HepG2 (cell line): Measurements from ENCODE around the gene ARHGAP10. TPM values are rescaled to one million over a fixed set of nuclear protein-coding genes. Genes with fewer than 3 reads are reported as not detected.

Source experiments
- AHR ChIP-seq: IDR thresholded peaks from 2 replicates; pipeline ENCODE4 v1.6.1; 2018; ENCODE audit warnings: missing genetic modification reagents, missing compliant biosample characterization
- CCDC6 ChIP-seq: sonication (generic); formaldehyde crosslinking; IDR thresholded peaks from 2 replicates; pipeline ENCODE4 v1.8.1; 2022; ENCODE audit warnings: mild to moderate bottlenecking, missing genetic modification reagents, moderate library complexity
- DNMT3B ChIP-seq: conservative IDR thresholded peaks from 2 replicates; pipeline ENCODE4 v1.6.1; 2016; ENCODE audit warnings: missing biosample characterization, control low read depth
- DPF2 ChIP-seq: sonication (generic); formaldehyde crosslinking; IDR thresholded peaks from 2 replicates; pipeline ENCODE4 v1.4.0; 2020; ENCODE audit warnings: mild to moderate bottlenecking, low read depth, missing genetic modification reagents, borderline replicate concordance
- HDAC2 ChIP-seq: sonication (generic); formaldehyde crosslinking; IDR thresholded peaks from 2 replicates; pipeline ENCODE4 v1.4.0; 2020; ENCODE audit warnings: missing genetic modification reagents
- KLF16 ChIP-seq, 2 experiments: sonication (generic) in 1 of 2; formaldehyde crosslinking in 1 of 2; IDR thresholded peaks; 2 replicates each; pipeline versions ENCODE4 v1.6.1 to v1.8.0; 2016 to 2023; ENCODE audit warnings: missing genetic modification reagents in 2 of 2, missing compliant biosample characterization in 1 of 2
- MBNL3 ChIP-seq: fragments of 250-450 bp; sonication (Bioruptor Pico); conservative IDR thresholded peaks from 2 replicates; pipeline ENCODE4 v1.8.0; 2022; ENCODE audit warnings: mild to moderate bottlenecking, inconsistent platforms
- MIER2 ChIP-seq: IDR thresholded peaks from 2 replicates; pipeline ENCODE4 v1.6.1; 2016; ENCODE audit warnings: missing biosample characterization, missing genetic modification reagents
- MTA3 ChIP-seq: sonication (generic); formaldehyde crosslinking; IDR thresholded peaks from 2 replicates; pipeline ENCODE4 v1.4.0; 2020; ENCODE audit warnings: missing genetic modification reagents
- SP140L ChIP-seq: sonication (generic); formaldehyde crosslinking; IDR thresholded peaks from 2 replicates; pipeline ENCODE4 v1.4.0; 2020; ENCODE audit warnings: missing genetic modification reagents, borderline replicate concordance
- THYN1 ChIP-seq: sonication (generic); formaldehyde crosslinking; IDR thresholded peaks from 2 replicates; pipeline ENCODE4 v1.8.1; 2023; ENCODE audit warnings: low read depth, mild to moderate bottlenecking, moderate library complexity, missing genetic modification reagents, borderline replicate concordance
- ZKSCAN1 ChIP-seq: fragments of 150-350 bp; IDR thresholded peaks from 2 replicates; pipeline ENCODE4 v1.6.1; 2014; ENCODE audit warnings: low read length
- ZNF101 ChIP-seq: sonication (generic); formaldehyde crosslinking; IDR thresholded peaks from 2 replicates; pipeline ENCODE4 v1.4.0; 2020; ENCODE audit warnings: mild to moderate bottlenecking, low read depth, missing genetic modification reagents, borderline replicate concordance
- ZNF143 ChIP-seq: sonication (generic); formaldehyde crosslinking; IDR thresholded peaks from 2 replicates; pipeline ENCODE4 v1.4.0; 2020; ENCODE audit warnings: missing genetic modification reagents
- ZNF382 ChIP-seq: sonication (generic); formaldehyde crosslinking; IDR thresholded peaks from 2 replicates; pipeline ENCODE4 v1.5.0; 2020; ENCODE audit warnings: missing genetic modification reagents, mild to moderate bottlenecking, borderline replicate concordance
- ZNF572 ChIP-seq: sonication (generic); formaldehyde crosslinking; IDR thresholded peaks from 2 replicates; pipeline ENCODE4 v1.5.1; 2020; ENCODE audit warnings: mild to moderate bottlenecking, missing genetic modification reagents
- polyA plus RNA-seq, 8 experiments: library from polyadenylated mRNA; depleted of rRNA in 3 of 8; stranded (reverse) in 7 of 8; unstranded in 1 of 8; fragments of >200 nt; fragmentation: Illumina TruSeq in 4 of 8; extraction: Trizol in 4 of 8; gene quantifications; 2 replicates each; pipeline versions ENCODE4 v1.2.1 to v1.2.3, GENCODE V29; 2011 to 2016; ENCODE audit warnings: low read depth in 4 of 8, missing spikeins in 1 of 8, mixed read lengths in 1 of 8; ENCODE audit not compliant: insufficient read depth in 1 of 8
- total RNA-seq, 5 experiments: library from RNA; depleted of rRNA; stranded (reverse); fragments of >200 nt; fragmentation: Illumina TruSeq; extraction: Trizol; gene quantifications; 2 replicates each; pipeline ENCODE4 v1.2.3, GENCODE V29; 2016; ENCODE audit warnings: low read depth in 1 of 5
- TF ChIP-seq, protein P1 (sequence below): sonication (generic); formaldehyde crosslinking; IDR thresholded peaks from 2 replicates; pipeline ENCODE4 v1.9.0; 2021; ENCODE audit warnings: missing genetic modification reagents, borderline replicate concordance
- TF ChIP-seq, protein P2 (sequence below): sonication (generic); formaldehyde crosslinking; IDR thresholded peaks from 2 replicates; pipeline ENCODE4; 2020; ENCODE audit warnings: missing genetic modification reagents, mild to moderate bottlenecking, borderline replicate concordance
- TF ChIP-seq, protein P3 (sequence below): sonication (generic); formaldehyde crosslinking; IDR thresholded peaks from 2 replicates; pipeline ENCODE4 v1.4.0; 2020; ENCODE audit warnings: low read depth, mild to moderate bottlenecking, missing genetic modification reagents
- TF ChIP-seq, protein P4 (sequence below): sonication (generic); formaldehyde crosslinking; IDR thresholded peaks from 2 replicates; pipeline ENCODE4 v1.4.0; 2020; ENCODE audit warnings: mild to moderate bottlenecking, missing genetic modification reagents
- TF ChIP-seq, protein P5 (sequence below): IDR thresholded peaks from 2 replicates; pipeline ENCODE4 v1.6.1; 2016; ENCODE audit warnings: mild to moderate bottlenecking, missing biosample characterization, missing genetic modification reagents

Gene ARHGAP10
- total and polyA plus RNA-seq, 2 of the 13 experiments (the other 11 are each of a cell fraction or from before 2014, with no cell fraction given) = 0.45 to 1.6 TPM

DNA sequence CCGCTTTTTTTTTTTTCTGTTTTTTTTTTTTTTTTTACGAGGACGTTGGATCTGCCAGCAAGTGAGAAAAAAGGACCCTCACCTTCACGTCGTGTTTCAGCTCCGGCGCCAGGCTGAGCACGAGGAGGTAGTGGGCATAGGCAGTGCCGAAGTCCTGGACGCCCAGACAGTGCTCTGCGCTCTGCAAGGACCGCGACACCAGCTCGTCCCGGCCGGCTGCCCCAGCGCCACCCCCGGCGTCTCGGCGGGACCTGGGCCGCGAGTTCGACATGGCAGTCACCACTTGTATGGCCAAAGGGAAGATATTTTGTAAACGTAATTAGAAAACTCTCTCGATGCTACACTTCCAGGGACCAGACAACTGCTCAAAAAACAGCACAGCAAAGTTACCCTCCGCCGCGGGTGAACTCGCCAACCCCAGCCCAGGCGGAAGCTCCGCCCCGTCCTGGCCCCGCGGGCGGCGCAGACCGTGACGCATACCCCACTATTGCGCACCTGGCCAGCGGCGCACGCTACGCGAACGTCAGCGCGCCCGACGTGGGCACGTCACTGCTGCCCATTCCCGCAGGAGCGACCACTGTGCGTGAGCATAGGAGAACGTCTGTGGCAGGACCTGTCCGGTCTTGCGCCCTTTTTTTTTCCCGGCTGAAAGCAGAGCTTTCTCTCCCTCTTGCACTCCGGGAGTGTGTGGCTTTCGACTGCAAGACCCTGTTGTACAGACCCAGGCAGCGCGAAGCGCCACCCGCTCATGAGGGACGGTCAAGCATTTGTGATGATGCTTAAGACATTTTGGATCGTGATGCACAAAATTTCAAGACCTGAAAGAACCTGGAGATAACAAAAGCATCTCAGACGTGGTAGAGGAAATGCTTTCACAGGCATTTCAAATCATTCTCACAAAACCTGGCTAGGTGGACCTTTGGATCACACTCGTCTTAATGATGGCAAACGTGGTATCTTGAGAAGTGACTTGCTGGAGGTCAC lies 47.9 kb upstream of the ARHGAP10 start, which contains the start of gene PRMT9 (continued):
- TF ChIP-seq, protein P1, sequence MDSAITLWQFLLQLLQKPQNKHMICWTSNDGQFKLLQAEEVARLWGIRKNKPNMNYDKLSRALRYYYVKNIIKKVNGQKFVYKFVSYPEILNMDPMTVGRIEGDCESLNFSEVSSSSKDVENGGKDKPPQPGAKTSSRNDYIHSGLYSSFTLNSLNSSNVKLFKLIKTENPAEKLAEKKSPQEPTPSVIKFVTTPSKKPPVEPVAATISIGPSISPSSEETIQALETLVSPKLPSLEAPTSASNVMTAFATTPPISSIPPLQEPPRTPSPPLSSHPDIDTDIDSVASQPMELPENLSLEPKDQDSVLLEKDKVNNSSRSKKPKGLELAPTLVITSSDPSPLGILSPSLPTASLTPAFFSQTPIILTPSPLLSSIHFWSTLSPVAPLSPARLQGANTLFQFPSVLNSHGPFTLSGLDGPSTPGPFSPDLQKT (CRISPR knock-in tag) = no peak
- TF ChIP-seq, protein P2, sequence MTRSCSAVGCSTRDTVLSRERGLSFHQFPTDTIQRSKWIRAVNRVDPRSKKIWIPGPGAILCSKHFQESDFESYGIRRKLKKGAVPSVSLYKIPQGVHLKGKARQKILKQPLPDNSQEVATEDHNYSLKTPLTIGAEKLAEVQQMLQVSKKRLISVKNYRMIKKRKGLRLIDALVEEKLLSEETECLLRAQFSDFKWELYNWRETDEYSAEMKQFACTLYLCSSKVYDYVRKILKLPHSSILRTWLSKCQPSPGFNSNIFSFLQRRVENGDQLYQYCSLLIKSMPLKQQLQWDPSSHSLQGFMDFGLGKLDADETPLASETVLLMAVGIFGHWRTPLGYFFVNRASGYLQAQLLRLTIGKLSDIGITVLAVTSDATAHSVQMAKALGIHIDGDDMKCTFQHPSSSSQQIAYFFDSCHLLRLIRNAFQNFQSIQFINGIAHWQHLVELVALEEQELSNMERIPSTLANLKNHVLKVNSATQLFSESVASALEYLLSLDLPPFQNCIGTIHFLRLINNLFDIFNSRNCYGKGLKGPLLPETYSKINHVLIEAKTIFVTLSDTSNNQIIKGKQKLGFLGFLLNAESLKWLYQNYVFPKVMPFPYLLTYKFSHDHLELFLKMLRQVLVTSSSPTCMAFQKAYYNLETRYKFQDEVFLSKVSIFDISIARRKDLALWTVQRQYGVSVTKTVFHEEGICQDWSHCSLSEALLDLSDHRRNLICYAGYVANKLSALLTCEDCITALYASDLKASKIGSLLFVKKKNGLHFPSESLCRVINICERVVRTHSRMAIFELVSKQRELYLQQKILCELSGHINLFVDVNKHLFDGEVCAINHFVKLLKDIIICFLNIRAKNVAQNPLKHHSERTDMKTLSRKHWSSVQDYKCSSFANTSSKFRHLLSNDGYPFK (CRISPR knock-in tag) = peak; percentile 75; the same call in 1 of the 2 replicates
- no peak for TF ChIP-seq MTA3 (CRISPR knock-in tag)
- 0 out of 2 replicates have a peak, but pooled peaks have one; percentile 31 for TF ChIP-seq SP140L (CRISPR knock-in tag)
- TF ChIP-seq DPF2 (CRISPR knock-in tag) = no peak
- TF ChIP-seq, protein P3, sequence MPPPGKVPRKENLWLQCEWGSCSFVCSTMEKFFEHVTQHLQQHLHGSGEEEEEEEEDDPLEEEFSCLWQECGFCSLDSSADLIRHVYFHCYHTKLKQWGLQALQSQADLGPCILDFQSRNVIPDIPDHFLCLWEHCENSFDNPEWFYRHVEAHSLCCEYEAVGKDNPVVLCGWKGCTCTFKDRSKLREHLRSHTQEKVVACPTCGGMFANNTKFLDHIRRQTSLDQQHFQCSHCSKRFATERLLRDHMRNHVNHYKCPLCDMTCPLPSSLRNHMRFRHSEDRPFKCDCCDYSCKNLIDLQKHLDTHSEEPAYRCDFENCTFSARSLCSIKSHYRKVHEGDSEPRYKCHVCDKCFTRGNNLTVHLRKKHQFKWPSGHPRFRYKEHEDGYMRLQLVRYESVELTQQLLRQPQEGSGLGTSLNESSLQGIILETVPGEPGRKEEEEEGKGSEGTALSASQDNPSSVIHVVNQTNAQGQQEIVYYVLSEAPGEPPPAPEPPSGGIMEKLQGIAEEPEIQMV = peak; percentile 47; the same call in 1 of the 2 replicates
- TF ChIP-seq HDAC2 = no peak
- TF ChIP-seq DNMT3B (CRISPR knock-in tag) = peak; percentile 73; the same call in 1 of the 2 replicates
- peak; percentile 61; the same call in 1 of the 2 replicates for TF ChIP-seq CCDC6
- peak in 1 of 2 experiments; percentile 52; a peak in 1 of 4 replicates for TF ChIP-seq KLF16 (CRISPR knock-in tag; IDR thresholded peaks at IDR 0.05)
- no peak for TF ChIP-seq MBNL3 (CRISPR knock-in tag)
- 0 out of 2 replicates have a peak, but pooled peaks have one; percentile 68 for TF ChIP-seq AHR (CRISPR knock-in tag)
- no peak for TF ChIP-seq THYN1 (CRISPR knock-in tag)
- TF ChIP-seq ZNF382 = no peak
- TF ChIP-seq ZNF572 (CRISPR knock-in tag) = no peak
- TF ChIP-seq ZNF101 (CRISPR knock-in tag) = no peak
- peak; percentile 54; the same call in 1 of the 2 replicates for TF ChIP-seq ZNF143 (CRISPR knock-in tag)
- no peak for TF ChIP-seq ZKSCAN1
- TF ChIP-seq MIER2 = no peak
- TF ChIP-seq, protein P4, sequence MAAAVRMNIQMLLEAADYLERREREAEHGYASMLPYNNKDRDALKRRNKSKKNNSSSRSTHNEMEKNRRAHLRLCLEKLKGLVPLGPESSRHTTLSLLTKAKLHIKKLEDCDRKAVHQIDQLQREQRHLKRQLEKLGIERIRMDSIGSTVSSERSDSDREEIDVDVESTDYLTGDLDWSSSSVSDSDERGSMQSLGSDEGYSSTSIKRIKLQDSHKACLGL (CRISPR knock-in tag) = no peak
- TF ChIP-seq, protein P5, sequence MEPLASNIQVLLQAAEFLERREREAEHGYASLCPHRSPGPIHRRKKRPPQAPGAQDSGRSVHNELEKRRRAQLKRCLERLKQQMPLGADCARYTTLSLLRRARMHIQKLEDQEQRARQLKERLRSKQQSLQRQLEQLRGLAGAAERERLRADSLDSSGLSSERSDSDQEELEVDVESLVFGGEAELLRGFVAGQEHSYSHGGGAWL (CRISPR knock-in tag) = peak; percentile 88
